Erythroblast (primary cell): ENCODE measurements around the gene CCL18.

Source experiments
- GATA1 ChIP-seq: IDR thresholded peaks from 2 replicates; pipeline ENCODE4 v1.6.1; 2011; ENCODE audit warnings: low read depth, mild to moderate bottlenecking, control low read depth, low read length, moderate library complexity
- POLR2A ChIP-seq: IDR thresholded peaks from 2 replicates; pipeline ENCODE4 v1.6.1; 2011; ENCODE audit warnings: mild to moderate bottlenecking, low read length

DNA sequence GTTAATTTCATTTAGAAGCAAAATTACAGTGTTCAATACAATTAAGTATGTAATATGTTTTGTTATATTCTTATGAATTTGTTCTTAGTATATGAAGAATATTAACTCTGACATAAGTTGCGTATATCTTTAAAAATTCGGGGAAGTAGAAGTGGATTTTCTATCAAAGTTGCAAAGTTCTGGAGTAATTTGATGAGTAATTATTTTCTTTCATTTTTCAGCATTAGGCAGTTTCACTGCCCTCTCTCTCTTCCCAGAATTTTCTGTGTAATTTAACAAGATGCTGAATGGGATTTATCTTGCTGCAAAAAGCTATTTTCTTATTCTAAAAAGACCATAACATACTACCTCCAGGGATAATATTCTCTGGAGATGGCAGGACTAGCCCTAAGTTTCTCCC lies 8.9 kb upstream of the CCL18 start:
- TF ChIP-seq POLR2A (no peak), GATA1 (no peak)
